Activated T-cell treated with anti-CD3 and anti-CD28 coated beads, Interleukin-2, amount 50 U/mL, for 24 hours (primary cell): ENCODE results near the gene SHC2.

Experiments
- DNase-seq: peaks from one replicate; pipeline ENCODE4 v3.0.0-alpha.2; 2020
- H3K27ac Mint-ChIP-seq: 2 replicates; pipeline ENCODE4 v1.8.0; 2020; ENCODE audit warnings: mild to moderate bottlenecking, mixed read lengths
- H3K27me3 Mint-ChIP-seq: 2 replicates; pipeline ENCODE4 v1.8.0; 2020; ENCODE audit warnings: mixed read lengths
- H3K36me3 Mint-ChIP-seq: 2 replicates; pipeline ENCODE4 v1.8.0; 2020; ENCODE audit warnings: low read depth, mixed read lengths
- H3K4me1 Mint-ChIP-seq: 2 replicates; pipeline ENCODE4 v1.8.0; 2020; ENCODE audit warnings: low read depth, mixed read lengths
- H3K4me3 Mint-ChIP-seq: 2 replicates; pipeline ENCODE4 v1.8.0; 2020; ENCODE audit warnings: mild to moderate bottlenecking, moderate library complexity, mixed read lengths
- H3K9me3 Mint-ChIP-seq: 2 replicates; pipeline ENCODE4 v1.8.0; 2020; ENCODE audit warnings: mixed read lengths

Gene SHC2

DNA sequence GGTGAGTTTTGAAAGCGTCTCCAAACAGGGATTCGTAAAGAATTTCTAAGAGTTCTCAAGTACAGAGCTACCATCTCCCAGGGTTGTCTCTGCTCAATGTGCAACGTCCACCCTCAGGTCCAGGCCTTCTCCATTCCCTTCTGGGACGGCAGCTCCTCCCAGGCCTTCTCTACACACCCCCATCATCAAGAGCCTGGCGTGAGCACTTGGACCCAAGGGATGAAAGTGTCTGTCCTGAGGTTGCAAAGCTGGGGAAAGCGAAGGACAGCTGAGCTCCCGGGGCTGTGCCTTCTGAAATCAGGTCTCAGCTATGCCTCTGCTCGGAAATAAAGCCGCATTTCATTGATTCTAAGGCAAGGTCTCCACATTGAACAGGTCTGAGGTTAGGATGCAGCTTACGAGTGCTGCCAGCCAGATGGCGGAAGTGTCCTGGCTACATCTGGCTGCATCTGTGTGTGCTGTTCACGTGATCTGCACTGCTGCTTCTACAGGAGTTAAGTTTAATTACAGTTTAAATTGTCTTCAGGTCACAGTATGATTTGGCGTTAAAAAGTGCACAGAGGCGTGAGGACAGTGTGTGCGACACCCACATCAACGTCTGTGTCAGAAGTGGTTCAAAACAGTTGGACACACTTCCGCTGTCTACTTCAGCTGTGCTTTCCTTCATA is 89.2 kb downstream of the SHC2 start:
- no peak overlapping the region for H3K4me3 Mint-ChIP-seq
- H3K4me1 Mint-ChIP-seq = no peaks in the 10 kb centered on the region
- no peak for DNase-seq
- H3K9me3 Mint-ChIP-seq = no peaks in the 10 kb centered on the region
- peaks cover 58% of the 10 kb centered on the region for H3K27me3 Mint-ChIP-seq
- H3K36me3 Mint-ChIP-seq = no peaks in the 10 kb centered on the region
- no peak overlapping the region for H3K27ac Mint-ChIP-seq

DNA sequence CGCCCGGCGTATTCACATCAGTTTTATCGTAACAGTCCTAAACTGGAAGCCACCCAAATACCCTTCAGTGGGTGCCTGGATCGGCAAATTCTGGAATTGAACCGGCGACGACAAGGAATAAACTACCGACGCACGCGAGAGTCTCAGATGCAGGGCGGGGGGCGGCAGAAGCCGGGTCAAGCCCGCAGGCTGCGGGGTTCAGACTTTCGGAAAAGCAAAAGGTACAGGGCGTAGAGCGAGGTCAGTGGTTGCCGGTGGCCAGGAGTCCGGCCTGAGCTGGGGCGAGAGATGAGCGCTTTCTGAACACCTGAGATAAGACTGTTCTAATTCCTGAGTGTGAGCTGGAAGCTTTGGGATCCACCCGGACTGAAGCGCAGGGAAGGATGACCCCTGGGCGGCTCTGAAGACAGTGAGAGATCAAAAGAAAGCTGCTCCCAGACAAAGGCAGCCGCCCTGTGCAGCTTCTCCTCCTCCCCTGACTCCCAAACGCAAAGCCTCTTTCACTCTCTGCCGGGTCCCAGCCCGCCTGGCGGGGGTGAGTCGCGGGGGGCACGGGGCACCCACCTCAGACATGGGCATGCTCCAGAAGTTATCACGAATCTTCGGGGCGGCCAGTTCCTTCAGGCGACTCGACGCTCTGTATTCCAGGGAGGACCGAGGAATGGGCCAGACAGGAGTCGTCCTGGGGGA is 90.0 kb downstream of the SHC2 start:
- no peak overlapping the region for H3K4me3 Mint-ChIP-seq
- H3K9me3 Mint-ChIP-seq = no peaks in the 10 kb centered on the region
- no peak for DNase-seq
- H3K27me3 Mint-ChIP-seq = peaks cover 60% of the 10 kb centered on the region
- H3K27ac Mint-ChIP-seq = no peak overlapping the region
- H3K4me1 Mint-ChIP-seq = no peaks in the 10 kb centered on the region
- no peaks in the 10 kb centered on the region for H3K36me3 Mint-ChIP-seq

DNA sequence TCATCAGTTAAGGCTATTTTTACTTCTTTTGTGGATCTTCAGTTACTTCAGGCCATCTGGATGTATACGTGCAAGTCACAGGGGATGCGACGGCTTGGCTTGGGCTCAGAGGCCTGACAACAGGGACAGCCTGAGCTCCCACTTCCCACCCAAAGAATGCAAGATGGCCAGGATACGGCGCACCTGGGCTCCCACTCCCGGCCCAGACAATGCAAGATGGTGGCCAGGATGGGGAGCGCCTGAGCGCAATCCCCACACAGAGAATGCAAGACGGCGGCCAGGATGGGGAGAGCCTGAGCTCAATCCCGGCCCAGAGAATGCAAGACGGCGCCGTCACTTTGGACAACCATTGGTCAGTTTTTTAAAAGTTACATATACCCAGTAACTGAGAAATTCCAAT is 91.0 kb downstream of the SHC2 start:
- Mint-ChIP-seq H3K27ac (no peak overlapping the region), H3K27me3 (peaks cover 55% of the 10 kb centered on the region), H3K4me1 (no peaks in the 10 kb centered on the region), H3K9me3 (no peaks in the 10 kb centered on the region), H3K4me3 (no peak overlapping the region), H3K36me3 (no peaks in the 10 kb centered on the region)
- DNase-seq = no peak

DNA sequence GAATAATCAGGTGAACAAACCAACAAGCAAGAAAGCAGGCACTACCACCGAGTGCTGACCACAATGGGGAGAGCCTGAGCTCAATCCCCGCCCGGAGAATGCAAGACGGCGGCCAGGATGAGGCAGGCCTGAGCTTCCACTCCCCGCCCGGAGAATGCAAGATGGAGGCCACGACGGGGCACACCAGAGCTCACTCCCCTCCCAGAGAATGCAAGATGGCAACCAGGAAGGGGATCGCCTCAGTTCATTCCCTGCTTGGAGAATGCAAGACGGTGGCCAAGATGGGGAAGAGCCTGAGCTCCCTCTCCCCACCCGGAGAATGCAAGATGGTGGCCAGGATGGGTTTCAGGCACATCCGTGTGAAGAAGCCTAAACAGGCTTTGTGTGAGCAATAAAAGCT is 91.6 kb downstream of the SHC2 start:
- peaks cover 49% of the 10 kb centered on the region for H3K27me3 Mint-ChIP-seq
- H3K9me3 Mint-ChIP-seq = no peaks in the 10 kb centered on the region
- H3K4me1 Mint-ChIP-seq = no peaks in the 10 kb centered on the region
- no peaks in the 10 kb centered on the region for H3K36me3 Mint-ChIP-seq
- H3K4me3 Mint-ChIP-seq = no peak overlapping the region
- H3K27ac Mint-ChIP-seq = no peak overlapping the region
- no peak for DNase-seq

DNA sequence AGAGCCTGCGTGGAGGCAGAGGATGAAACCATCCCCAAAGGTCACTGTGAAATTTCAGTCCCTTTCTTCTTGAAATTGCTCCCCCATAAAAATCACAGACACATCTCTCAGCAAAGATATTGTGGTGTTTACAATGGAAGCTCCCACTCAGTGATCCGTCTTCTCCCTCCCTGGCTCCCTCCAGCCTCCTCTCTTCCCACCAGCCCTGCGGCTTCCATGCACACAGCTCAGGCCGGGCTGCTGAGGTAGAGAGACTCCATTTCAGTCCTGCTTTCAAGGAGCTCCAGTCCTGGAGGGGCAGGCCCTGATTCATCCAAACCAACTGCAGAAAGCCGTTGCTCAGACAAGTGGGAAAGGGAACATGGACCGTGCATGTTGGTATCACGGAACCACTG is 92.2 kb downstream of the SHC2 start:
- no peak overlapping the region for H3K27ac Mint-ChIP-seq
- H3K27me3 Mint-ChIP-seq = peaks cover 47% of the 10 kb centered on the region
- no peaks in the 10 kb centered on the region for H3K36me3 Mint-ChIP-seq
- H3K4me3 Mint-ChIP-seq = no peak overlapping the region
- H3K9me3 Mint-ChIP-seq = no peaks in the 10 kb centered on the region
- DNase-seq = no peak
- H3K4me1 Mint-ChIP-seq = no peaks in the 10 kb centered on the region

DNA sequence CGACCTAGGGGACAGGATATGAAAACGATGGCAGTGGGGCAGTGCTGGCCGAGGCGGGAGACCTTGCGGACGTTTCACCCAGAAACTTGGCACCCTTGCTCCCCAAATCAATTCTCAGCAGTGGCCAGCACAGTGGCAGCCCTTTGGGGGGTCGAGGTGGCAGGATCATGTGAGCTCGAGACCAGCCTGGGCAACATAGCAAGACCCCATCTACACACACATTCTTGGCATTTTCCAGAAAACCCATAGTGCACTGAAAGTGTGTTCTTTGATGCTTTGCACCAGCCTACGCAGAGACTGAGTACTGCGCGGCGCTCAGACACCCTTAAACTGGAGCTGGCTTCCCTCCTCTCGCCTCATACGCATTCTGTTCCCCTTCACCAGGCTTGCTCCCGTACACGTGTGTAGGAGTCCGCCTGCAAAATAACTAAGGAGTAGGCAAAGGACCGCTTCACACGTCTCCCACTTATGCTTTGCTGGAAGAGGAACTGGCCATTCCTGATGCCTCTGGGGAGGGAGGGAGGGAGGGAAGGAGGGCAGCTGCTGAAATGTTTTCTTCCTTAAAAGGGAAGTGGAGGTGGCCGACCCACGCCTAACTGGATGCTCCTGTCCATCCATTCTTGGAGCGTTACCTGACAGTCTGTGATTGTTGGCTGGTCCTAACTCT is 92.7 kb downstream of the SHC2 start:
- H3K4me1 Mint-ChIP-seq = no peaks in the 10 kb centered on the region
- no peak for DNase-seq

DNA sequence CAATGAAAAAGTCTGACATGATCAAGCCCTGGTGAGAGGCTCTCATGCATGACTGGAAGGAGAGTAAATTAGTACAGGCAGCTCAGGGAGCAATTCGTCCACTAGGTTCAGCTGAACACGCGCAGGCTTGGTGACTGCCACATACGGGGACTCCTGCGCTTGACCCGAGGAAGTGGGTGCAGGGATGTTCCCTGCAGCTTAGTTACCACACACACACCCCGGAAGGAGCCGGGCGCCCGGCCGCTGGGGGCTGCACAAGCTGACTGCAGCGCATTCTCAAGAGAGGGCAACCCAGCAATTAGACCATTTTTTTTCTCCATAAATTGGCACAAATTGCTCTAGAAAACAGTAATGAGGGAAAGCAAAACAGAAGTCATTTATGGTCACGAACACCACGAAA is 93.3 kb downstream of the SHC2 start:
- Mint-ChIP-seq H3K4me3 (no peak overlapping the region), H3K4me1 (no peaks in the 10 kb centered on the region), H3K9me3 (no peaks in the 10 kb centered on the region), H3K36me3 (no peaks in the 10 kb centered on the region), H3K27me3 (peaks cover 37% of the 10 kb centered on the region), H3K27ac (no peak overlapping the region)
- DNase-seq = no peak

More for the DNA sequence above, 92.7 kb downstream of the SHC2 start:
- Mint-ChIP-seq H3K27ac (no peak overlapping the region), H3K9me3 (no peaks in the 10 kb centered on the region), H3K4me3 (no peak overlapping the region), H3K27me3 (peaks cover 42% of the 10 kb centered on the region), H3K36me3 (no peaks in the 10 kb centered on the region)

DNA sequence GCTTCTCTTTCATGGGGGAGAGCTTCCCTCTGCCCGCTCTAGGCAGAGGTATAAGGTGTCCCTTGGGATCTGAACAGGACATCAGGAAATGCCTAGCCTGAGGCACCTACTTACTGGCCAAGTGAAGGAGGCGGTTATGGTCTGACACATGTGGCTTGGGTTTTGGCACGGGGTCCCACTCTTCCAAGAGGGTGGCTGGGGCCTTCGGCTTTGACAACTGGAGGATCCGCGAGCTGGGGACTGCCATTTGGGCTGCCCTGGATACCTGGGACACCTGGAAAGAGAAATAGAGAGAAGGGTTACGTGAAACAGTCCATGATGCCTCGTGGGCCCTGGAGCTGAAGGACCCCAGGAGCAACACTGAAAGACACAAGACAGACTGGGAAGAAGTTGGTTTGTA is 93.9 kb downstream of the SHC2 start:
- Mint-ChIP-seq H3K27me3 (peaks cover 32% of the 10 kb centered on the region), H3K4me3 (no peak overlapping the region), H3K27ac (no peak overlapping the region), H3K36me3 (no peaks in the 10 kb centered on the region), H3K9me3 (no peaks in the 10 kb centered on the region), H3K4me1 (no peaks in the 10 kb centered on the region)
- DNase-seq = no peak
